Epithelial cell of proximal tubule (primary cell): ENCODE data around the gene PDCD2L. TPM values are rescaled to one million over a fixed set of nuclear protein-coding genes. Genes with fewer than 3 reads are reported as not detected.
A peak's percentile ranks its signal among the peaks of the same experiment; 100 is the strongest.

Source experiments
- DNase-seq: peaks from one replicate; pipeline ENCODE4 v3.0.0-alpha.2; 2011; ENCODE audit warnings: low read depth
- H3K4me3 ChIP-seq: 2 replicates; pipeline ENCODE4 v1.5.1; 2011; ENCODE audit warnings: low read depth, mild to moderate bottlenecking, low read length
- total RNA-seq: library from RNA; depleted of rRNA; stranded (reverse); fragments of >200 nt; gene quantifications from 2 replicates; pipeline ENCODE4 v1.2.3, GENCODE V29; 2015
- TF ChIP-seq, protein P1 (sequence below): conservative IDR thresholded peaks from 2 replicates; pipeline ENCODE4 v1.5.1; 2012; ENCODE audit warnings: low read depth, mild to moderate bottlenecking, low read length

Gene PDCD2L, protein sequence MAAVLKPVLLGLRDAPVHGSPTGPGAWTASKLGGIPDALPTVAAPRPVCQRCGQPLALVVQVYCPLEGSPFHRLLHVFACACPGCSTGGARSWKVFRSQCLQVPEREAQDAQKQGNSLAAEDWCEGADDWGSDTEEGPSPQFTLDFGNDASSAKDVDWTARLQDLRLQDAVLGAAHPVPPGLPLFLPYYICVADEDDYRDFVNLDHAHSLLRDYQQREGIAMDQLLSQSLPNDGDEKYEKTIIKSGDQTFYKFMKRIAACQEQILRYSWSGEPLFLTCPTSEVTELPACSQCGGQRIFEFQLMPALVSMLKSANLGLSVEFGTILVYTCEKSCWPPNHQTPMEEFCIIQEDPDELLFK
- total RNA-seq: 16.4 and 38.5 TPM in 2 replicates

DNA sequence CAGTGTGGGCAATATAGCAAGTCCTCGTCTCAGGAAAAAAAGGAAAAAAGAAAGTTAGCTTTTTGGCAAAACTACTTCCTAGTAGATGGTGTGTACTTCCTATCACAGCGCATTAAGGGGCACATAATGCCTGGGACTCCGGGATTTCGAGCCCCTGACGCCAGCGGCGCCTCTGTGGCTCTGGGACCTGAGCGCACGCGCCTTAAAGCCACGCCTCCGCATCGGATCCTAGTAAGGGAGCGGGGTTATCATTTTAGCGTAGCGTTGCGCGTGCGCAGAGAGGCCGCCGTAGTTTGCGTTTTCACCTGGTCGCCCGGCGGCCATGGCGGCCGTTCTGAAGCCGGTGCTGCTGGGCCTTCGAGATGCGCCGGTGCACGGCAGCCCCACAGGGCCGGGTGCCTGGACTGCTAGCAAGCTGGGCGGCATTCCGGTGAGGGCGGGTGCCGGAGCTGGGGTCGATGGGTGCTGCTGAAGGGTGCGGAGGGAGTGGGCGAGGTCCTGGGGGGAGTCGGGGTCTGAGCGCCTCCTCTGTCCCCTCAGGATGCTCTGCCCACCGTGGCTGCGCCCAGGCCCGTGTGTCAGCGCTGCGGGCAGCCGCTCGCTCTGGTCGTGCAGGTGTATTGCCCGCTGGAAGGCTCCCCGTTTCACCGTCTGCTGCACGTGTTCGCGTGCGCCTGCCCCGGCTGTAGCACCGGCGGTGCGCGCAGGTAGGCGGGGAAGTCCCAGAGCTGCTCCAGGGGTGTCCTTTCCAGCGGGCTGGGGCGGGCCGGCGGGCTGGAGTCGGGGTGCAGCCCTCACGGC, at the start of gene PDCD2L:
Gene PDCD2L, plus strand, starts transcription at position 291 of the 801 bp plus-strand sequence. Its CDS starts 32 bp downstream, at position 323.
- TF ChIP-seq, protein P1, sequence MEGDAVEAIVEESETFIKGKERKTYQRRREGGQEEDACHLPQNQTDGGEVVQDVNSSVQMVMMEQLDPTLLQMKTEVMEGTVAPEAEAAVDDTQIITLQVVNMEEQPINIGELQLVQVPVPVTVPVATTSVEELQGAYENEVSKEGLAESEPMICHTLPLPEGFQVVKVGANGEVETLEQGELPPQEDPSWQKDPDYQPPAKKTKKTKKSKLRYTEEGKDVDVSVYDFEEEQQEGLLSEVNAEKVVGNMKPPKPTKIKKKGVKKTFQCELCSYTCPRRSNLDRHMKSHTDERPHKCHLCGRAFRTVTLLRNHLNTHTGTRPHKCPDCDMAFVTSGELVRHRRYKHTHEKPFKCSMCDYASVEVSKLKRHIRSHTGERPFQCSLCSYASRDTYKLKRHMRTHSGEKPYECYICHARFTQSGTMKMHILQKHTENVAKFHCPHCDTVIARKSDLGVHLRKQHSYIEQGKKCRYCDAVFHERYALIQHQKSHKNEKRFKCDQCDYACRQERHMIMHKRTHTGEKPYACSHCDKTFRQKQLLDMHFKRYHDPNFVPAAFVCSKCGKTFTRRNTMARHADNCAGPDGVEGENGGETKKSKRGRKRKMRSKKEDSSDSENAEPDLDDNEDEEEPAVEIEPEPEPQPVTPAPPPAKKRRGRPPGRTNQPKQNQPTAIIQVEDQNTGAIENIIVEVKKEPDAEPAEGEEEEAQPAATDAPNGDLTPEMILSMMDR: no peak
- peak; percentile 32 for DNase-seq

DNA sequence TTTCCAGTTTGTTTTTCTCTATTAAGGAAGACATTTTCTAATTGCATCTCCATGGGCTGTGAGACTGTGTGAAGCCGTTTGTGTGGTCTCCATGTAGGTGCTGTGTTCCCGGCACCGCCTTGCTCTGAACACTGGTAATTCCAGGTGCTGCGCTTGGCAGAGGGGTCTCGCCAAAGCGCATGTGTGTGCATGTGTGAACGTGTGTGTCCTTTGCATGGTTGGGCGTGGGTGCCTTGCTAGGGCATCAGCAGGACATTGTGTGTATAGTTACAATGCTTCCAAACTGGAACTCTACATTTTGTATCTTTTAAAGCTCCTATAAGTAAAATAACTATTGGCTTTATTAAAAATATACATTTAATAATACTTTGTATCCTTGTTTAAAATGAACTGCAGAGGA, 49.0 kb upstream of the PDCD2L start:
- H3K4me3 ChIP-seq: no peak overlapping the region
- TF ChIP-seq, protein P1: no peak
- DNase-seq: no peak

More for the DNA sequence above, at the start of gene PDCD2L:
- H3K4me3 ChIP-seq: peak within 1 kb of the TSS; percentile 86

DNA sequence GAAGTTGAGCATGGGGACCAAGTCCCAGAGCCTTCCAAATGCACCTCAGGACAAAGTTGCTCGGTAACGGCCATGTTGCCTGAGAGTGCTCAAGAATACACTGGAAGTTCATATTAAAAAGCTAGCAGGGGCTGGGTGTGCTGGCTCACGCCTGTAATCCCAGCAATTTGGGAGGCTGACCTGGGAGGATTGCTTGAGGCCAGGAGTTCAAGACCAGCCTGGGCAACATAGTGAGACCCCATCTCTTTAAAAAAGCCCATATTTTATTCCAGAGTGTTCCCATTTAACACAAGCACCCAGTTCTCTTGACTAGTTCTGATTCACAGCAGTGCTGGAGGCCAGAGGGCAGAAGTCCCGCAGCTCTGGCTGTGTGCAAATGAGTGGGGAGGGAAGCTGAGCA, 47.3 kb upstream of the PDCD2L start:
- TF ChIP-seq, protein P1: no peak
- H3K4me3 ChIP-seq: no peak overlapping the region
- DNase-seq: no peak

DNA sequence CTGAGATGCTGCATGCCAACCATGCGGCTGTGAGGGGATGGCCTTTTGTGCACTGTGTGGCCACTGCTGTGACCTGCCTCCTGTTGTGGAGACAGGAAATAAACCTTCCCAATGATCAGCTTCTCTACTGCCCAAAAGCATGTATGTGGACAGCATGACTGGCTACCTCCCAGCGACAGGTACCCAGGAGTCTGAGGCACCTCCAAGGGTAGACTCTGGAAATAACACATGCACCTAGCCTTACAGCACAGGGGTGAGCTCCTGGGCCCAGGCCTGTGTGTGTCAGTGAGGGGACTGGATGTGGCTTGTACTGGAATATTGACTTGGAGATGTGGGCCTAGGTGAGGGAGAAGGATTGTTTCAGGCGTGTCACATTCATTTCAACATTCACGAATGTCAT, 46.8 kb upstream of the PDCD2L start:
- DNase-seq: no peak
- TF ChIP-seq, protein P1: no peak

DNA sequence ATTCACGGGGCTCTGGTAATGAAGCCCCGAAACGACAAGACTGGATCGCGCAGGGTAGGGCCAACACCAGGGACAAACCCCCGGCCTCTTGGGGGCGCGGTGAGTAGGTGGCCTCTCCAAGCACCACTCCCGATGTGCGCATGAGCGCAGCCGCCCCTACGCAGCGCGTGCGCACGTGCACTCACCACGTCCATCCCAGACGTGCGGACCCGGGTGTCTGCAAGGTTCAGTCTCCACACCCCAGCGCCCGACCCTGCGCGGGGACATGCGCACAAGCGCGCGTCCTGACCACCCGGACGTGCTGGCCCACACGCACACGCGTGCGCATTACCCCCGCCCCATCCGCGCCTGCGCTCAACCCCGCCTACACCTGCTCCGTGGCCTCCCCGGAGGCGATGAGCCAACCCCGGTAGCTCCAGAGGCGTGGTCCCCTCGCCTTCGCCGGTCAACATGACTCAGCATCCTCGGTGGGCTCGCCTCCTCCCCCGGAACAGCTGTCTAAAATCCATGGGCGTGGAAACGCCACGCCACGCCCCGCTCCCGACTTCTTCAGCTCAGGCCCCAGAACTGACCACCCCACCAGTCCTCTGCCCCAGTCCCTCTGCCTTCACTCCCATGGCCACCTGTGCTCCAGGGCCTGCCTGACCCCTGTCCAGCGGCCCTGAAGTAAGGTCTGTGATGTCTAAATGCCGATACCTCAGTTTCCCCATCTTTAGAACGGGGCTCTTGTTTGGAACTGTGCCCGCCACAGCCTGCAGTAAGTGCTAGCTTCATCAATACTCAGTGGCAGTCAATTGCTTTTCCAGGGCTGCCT, 44.9 kb upstream of the PDCD2L start:
- DNase-seq: peak; percentile 55
- TF ChIP-seq, protein P1: peak; percentile 51
- peak overlapping the region; percentile 47 for H3K4me3 ChIP-seq

More for the DNA sequence above, 46.8 kb upstream of the PDCD2L start:
- H3K4me3 ChIP-seq: no peak overlapping the region

DNA sequence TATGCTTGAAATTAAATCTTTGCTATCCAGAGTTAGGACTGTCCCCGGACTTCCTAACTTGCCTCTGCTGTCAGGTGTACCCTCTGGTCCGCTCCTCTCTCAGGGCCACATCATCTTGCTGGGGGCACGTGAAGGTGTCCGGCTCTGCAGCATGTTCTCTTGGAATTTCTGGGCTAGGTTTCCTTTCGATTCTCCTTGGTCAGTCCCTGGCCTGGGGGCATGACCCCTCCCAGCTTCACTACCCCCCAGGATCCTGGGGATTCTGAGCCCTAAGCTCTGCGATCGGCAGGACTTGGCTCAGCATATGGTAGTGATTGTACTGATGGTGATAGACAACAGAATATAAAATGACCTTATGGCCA, 44.3 kb upstream of the PDCD2L start:
- DNase-seq: no peak
- peak overlapping the region; percentile 47 for H3K4me3 ChIP-seq
- TF ChIP-seq, protein P1: no peak
